Tibial artery (tissue), 4 donors: Measurements from ENCODE around the gene MMP21.

Experiments used
- DNase-seq, 2 donors: peaks; one replicate each; pipeline ENCODE4 v3.0.0-alpha.2; 2019
- H3K27ac ChIP-seq, 2 donors: fragments of 200-600 bp; sonication (generic) in 1 of 2; 1 replicate in 1 of 2; 2 replicates in 1 of 2; pipeline ENCODE4 v1.5.1; 2018 to 2019; ENCODE audit warnings: mild to moderate bottlenecking in 1 of 2
- H3K27me3 ChIP-seq, 2 donors: fragments of 200-600 bp; sonication (generic) in 1 of 2; one replicate each; pipeline versions ENCODE4 v1.5.1 to v1.6.0; 2016 to 2019
- H3K36me3 ChIP-seq, 3 donors: fragments of 200-600 bp; sonication (generic) in 2 of 3; one replicate each; pipeline ENCODE4 v1.5.1; 2016 to 2019; ENCODE audit warnings: mild to moderate bottlenecking in 2 of 3
- H3K4me1 ChIP-seq, 4 donors: fragments of 200-600 bp; sonication (generic) in 2 of 4; 1 replicate in 3 of 4; 2 replicates in 1 of 4; pipeline ENCODE4 v1.5.1; 2016 to 2019
- H3K4me3 ChIP-seq, 2 donors: fragments of 200-600 bp; sonication (generic) in 1 of 2; 1 replicate in 1 of 2; 2 replicates in 1 of 2; pipeline ENCODE4 v1.5.1; 2018 to 2019; ENCODE audit warnings: mild to moderate bottlenecking in 2 of 2
- H3K9me3 ChIP-seq, 3 donors: fragments of 200-600 bp; sonication (generic) in 1 of 3; one replicate each; pipeline ENCODE4 v1.5.1; 2016 to 2019
- CTCF ChIP-seq, 2 experiments: fragments of 200-600 bp in 1 of 2; fragments of 450-650 bp in 1 of 2; IDR thresholded peaks; one replicate each; pipeline ENCODE4 v1.5.1; 2017 to 2019; ENCODE audit warnings: antibody characterized with exemption in 2 of 2, mild to moderate bottlenecking in 1 of 2, moderate library complexity in 1 of 2
- intact Hi-C: fragments of 100-400 bp; cut with DNase I; formaldehyde crosslinking; loops from one replicate; pipeline ENCODE4 v1.15.0; 2023; ENCODE audit warnings: low total_unique reads

Gene MMP21

GRCh38 chr10:125734823-125735222 is 40.8 kb downstream of the MMP21 start:
- Histone ChIP-seq H3K4me3 (no peak overlapping the region), H3K4me1 (no peaks in the 10 kb centered on the region), H3K27me3 (no peaks in the 10 kb centered on the region), H3K36me3 (peaks cover 96 to 100% (median 97%) of the 10 kb centered on the region in 3 donors), H3K9me3 (no peaks in the 10 kb centered on the region), H3K27ac (no peak overlapping the region)
- no peak for DNase-seq
- intact Hi-C loops = no loop called here
- no peak for TF ChIP-seq CTCF (IDR thresholded peaks at IDR 0.05)

GRCh38 chr10:125734148-125734547 is 41.5 kb downstream of the MMP21 start:
- H3K27me3 ChIP-seq = no peaks in the 10 kb centered on the region
- H3K4me1 ChIP-seq = no peaks in the 10 kb centered on the region
- intact Hi-C loops = no loop called here
- H3K9me3 ChIP-seq = no peaks in the 10 kb centered on the region
- H3K27ac ChIP-seq = no peak overlapping the region
- no peak for TF ChIP-seq CTCF (IDR thresholded peaks at IDR 0.05)
- H3K36me3 ChIP-seq = peaks cover 96 to 100% (median 97%) of the 10 kb centered on the region in 3 donors
- no peak for DNase-seq
- no peak overlapping the region for H3K4me3 ChIP-seq

- H3K4me3 ChIP-seq = no peak overlapping the region
- H3K27me3 ChIP-seq = no peaks in the 10 kb centered on the region
- H3K27ac ChIP-seq = no peak overlapping the region
- DNase-seq = no peak
- TF ChIP-seq CTCF (IDR thresholded peaks at IDR 0.05) = no peak
- no peaks in the 10 kb centered on the region for H3K9me3 ChIP-seq
- H3K36me3 ChIP-seq = peaks cover 89 to 98% (median 91%) of the 10 kb centered on the region in 3 donors
- intact Hi-C loops = loop anchor here (10.0 kb wide), 1 partner anchor 97 kb away; the partner anchor contains the start of genes BCCIP and UROS
- no peaks in the 10 kb centered on the region for H3K4me1 ChIP-seq
These were observed 48.2 kb downstream of the MMP21 start for GRCh38 chr10:125727436-125727835.

GRCh38 chr10:125726914-125727313 is 48.7 kb downstream of the MMP21 start:
- intact Hi-C loops = loop anchor here (10.0 kb wide), 1 partner anchor 98 kb away; the partner anchor contains the start of genes BCCIP and UROS
- no peak for DNase-seq
- no peak for TF ChIP-seq CTCF (IDR thresholded peaks at IDR 0.05)

GRCh38 chr10:125722811-125723210 is 52.8 kb downstream of the MMP21 start:
- no peaks in the 10 kb centered on the region for H3K9me3 ChIP-seq
- peaks cover 57 to 67% (median 61%) of the 10 kb centered on the region in 3 donors for H3K36me3 ChIP-seq
- intact Hi-C loops = loop anchor here (10.0 kb wide), 1 partner anchor 102 kb away; the partner anchor contains the start of genes BCCIP and UROS
- DNase-seq = no peak
- no peak overlapping the region for H3K27ac ChIP-seq
- H3K27me3 ChIP-seq = no peaks in the 10 kb centered on the region
- H3K4me1 ChIP-seq = peaks cover 0 to 18% (median 14%) of the 10 kb centered on the region in 4 donors
- no peak for TF ChIP-seq CTCF (IDR thresholded peaks at IDR 0.05)
- no peak overlapping the region for H3K4me3 ChIP-seq

More at GRCh38 chr10:125726914-125727313, 48.7 kb downstream of the MMP21 start:
- Histone ChIP-seq H3K36me3 (peaks cover 91 to 98% (median 91%) of the 10 kb centered on the region in 3 donors), H3K9me3 (no peaks in the 10 kb centered on the region), H3K4me3 (no peak overlapping the region), H3K27me3 (no peaks in the 10 kb centered on the region), H3K27ac (no peak overlapping the region), H3K4me1 (no peaks in the 10 kb centered on the region)
